HG02852 (cell line): Measurements from ENCODE around the gene FGFR2.

Experiments used
- ATAC-seq: cut with Tn5 transposase; IDR thresholded peaks from one replicate; pipeline ENCODE4 v1.9.1; 2021; ENCODE audit warnings: mild to moderate bottlenecking, moderate library complexity; ENCODE audit not compliant: unreplicated experiment

FGFR2 gene

GRCh38 chr10:121592155-121592890 lies 5.9 kb downstream of the FGFR2 start:
- no peak for ATAC-seq

GRCh38 chr10:121591186-121591585 lies 7.1 kb downstream of the FGFR2 start:
- ATAC-seq: no peak

- ATAC-seq: no peak
Observed at GRCh38 chr10:121590772-121591171, 7.5 kb downstream of the FGFR2 start.

DNA sequence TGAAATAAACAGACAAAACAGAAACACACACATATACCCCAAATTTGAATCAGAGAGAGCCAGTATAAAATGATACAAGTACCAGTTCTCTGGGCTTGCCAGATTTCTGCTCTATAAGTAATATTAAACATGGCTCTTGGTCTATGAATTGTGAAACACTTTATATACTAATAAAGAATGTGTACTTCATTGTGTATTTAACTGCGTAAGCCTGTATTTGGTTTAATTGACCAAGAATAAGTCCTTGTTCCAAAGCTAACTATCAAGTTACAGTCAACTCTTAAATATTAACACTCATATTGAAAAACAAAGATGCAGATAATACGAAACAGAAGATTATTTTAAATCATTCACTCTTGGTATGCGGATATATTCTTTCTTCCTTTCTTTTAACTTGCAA lies 8.7 kb downstream of the FGFR2 start:
- ATAC-seq: no peak

DNA sequence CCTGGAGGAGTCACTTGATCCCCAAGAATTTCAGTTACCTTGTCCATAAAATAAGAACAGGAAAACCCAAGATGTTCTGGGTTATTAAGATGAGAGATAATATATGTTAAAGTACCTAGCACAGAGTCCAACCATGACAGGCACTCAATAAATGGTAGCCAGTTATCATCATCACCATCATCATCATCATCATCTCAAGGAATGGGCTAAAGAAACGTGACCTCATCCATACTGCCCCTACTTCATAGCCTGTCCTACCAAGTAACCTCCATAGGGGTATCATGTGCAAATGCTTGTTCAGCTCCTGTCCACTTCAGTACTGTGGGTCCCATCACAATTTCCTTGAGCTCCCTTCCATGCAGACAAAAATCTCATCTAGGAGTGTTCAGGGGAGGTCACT lies 14.4 kb downstream of the FGFR2 start:
- no peak for ATAC-seq

DNA sequence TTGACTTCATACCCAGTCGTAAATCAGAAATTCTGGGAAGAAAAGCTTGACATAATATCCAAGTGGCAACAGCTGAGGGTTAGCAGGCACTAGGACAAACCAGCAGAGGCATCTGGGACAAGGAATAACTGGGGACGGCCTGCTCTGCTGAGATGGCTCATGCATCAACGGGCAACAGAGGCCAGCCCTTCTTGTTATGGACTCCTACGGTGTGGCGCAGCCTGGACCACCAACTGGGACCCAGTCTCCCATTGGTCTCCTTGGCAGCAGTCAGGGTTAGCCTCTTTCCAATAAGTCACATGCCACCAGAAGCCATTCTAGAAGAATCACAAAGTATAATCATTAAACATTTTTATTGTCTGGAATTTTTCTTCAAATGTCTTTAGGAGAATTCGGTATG lies 15.0 kb downstream of the FGFR2 start:
- ATAC-seq: no peak

GRCh38 chr10:121580276-121581116 lies 17.7 kb downstream of the FGFR2 start:
- no peak for ATAC-seq

- no peak for ATAC-seq
Observed at GRCh38 chr10:121579656-121580055, 18.6 kb downstream of the FGFR2 start.

GRCh38 chr10:121578965-121579364 lies 19.3 kb downstream of the FGFR2 start:
- ATAC-seq: no peak

DNA sequence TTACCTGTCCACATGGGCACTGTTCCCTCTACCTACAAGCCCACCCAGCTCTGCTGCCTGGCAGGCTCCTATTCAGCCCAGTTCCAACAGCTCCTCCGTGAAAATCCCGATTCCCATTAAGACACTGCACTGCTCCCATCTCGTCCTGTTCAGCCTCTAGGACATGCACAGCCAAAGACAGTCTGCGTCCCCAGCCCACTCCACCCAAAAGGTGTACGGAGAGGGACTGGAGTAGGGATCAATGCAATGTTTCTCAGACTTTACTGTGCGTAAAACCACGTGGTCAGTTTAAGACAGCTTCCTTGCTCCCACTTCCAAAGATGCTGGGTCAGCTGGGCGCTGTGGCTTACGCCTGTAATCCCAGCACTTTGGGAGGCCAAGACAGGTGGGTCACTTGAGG lies 19.9 kb downstream of the FGFR2 start:
- ATAC-seq: no peak

DNA sequence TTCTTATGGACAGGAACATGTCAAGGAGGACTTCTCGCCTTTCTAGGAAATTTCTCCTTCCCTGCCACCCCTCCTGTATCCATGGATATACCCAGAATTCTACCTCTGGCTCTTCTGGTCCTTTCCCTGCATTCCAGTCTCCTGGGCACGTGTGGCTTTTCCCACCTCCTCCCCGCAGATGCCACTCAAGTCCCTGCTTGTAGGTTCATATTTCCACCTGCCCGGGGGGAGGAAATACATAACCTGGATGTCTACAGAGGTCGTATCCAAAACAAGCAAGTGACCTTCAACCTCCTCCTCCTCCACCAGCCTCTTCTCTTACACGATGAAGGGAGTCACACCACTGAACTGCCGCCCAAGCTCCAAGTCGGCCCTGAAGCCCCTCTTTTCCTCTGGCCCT lies 20.7 kb downstream of the FGFR2 start:
- ATAC-seq: no peak

DNA sequence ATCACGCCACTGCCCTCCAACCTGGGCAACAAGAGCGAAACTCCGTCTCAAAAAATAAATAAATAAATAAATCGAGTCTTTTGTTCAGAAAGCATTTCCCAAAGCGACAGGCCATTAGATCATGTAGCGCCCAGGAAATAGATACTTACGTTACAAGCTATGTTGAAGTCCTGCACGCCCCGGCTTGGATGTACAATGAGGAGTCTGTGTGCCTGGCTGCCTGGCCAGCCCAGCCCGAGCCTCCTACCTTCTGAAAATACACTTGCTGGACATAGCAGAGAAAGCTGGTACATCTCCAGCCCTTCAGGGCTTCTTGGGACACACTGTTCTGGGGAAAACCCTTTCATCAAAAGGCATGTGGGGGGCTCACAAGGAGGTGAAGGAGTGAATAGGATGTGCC lies 22.1 kb downstream of the FGFR2 start:
- no peak for ATAC-seq

GRCh38 chr10:121574519-121575166 lies 23.6 kb downstream of the FGFR2 start:
- no peak for ATAC-seq

DNA sequence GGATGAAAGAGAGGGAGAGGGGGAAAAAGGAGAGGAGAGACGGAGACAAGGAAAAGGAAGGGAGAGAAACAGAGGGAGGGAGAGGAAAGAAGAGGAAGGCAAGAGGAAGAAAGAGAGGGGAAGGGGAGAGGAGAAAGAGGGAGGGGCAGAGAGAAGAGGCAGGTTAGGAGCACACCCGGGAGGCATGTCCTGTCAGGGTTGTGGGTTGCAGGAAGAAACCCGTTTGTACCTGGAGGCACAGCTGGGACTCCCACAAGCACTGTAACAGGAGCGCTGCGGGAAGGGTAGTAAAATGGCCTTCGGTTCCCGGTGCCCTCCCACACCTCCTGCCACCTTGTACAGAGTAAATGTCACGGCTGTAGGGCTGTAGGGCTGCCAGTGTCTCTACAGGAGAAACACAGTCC lies 24.7 kb downstream of the FGFR2 start:
- no peak for ATAC-seq

- no peak for ATAC-seq
Observed at GRCh38 chr10:121572859-121573537, 25.2 kb downstream of the FGFR2 start.

GRCh38 chr10:121570315-121570714 lies 27.9 kb downstream of the FGFR2 start:
- no peak for ATAC-seq

DNA sequence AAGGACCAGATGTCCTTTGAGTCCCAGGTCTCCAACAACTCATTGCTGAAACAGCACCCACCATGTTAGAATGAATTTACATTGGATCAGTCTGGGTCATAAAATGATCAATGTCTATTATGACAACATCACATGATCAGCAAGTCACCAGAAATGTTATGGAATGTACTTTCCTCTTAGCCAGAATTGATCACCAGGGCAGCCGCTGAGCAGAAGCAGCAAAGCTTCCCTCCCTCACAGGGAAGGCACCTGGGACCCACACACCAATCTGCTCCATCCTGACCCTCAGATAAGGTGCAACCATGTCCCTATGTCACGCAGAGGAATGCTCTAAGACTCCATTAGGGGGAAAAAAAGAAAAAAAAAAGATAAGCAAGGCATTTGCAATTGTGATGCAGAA lies 30.0 kb downstream of the FGFR2 start:
- no peak for ATAC-seq

DNA sequence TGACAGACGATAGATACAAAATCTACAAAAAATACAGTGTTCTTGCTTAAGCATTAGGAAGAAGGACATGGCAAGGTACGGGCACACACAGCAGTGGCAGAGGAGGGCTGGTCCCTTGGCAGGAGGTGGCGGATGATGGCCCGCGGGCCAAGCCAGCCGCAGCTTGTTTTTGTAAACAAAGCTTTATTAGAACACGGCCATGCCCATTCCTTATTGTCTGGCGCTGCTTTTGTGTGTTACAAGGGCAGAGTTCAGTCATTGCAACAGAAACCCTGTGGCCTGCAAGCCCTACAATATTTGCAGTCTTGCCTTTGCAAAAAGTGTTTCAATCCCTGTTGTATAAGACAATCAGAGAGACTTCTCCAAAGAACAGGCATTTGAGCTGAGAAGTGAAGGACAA lies 30.7 kb downstream of the FGFR2 start:
- no peak for ATAC-seq

DNA sequence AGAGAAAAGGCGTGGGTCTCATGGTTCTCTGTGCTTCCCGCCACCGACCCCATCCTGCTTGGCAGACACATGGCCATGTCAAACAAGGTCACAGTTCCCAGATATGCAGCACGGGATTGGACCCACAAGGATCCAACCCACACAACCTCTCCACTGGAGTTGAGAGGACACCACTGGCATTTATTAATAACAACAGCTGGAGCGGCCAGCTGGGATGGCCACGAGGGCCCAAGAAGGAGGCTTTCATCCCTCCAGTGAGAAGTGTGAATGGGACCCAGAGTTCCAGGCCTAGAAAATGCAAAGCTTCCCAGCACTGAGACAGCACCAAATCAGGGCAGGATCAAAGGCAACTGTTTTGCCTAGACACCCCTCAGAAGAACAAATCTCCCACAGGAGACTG lies 31.5 kb downstream of the FGFR2 start:
- no peak for ATAC-seq

DNA sequence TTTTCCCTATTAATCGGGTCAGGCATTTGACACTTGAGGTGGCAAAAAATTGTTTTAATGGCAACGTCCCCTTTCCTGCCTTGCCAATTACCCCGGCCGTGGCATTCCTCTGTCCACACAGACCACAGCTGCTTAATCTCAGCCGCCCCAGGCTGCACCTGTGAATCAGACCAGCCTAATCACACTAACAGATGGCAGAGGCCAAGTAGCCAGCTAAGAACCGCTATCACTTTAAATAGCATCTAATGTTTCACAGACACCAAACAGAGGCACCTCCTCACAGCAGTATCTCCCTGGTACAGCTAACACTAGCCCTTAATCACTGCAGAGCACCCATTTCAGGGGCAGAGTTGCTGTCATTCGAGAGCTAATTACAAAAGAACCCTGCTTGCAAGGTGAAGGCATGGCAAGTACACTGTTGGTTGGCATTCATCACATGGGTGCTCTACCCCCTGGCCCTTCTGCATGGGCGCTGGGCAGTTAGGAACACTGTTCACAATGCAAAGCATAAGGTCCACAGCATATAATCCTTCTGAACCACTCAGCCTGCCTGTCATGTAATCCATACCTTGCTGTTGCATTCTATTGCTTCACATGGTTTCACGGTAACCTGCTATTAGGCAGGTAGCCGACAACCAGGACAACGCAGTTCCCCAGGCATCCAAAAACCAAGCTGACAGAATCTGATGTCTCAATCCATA lies 38.8 kb downstream of the FGFR2 start:
- ATAC-seq: no peak

- no peak for ATAC-seq
Observed at GRCh38 chr10:121558238-121558637, 40.0 kb downstream of the FGFR2 start.
